HG02970 (cell line): Measurements from ENCODE around the gene GPR135.

Experiments used
- ATAC-seq: cut with Tn5 transposase; IDR thresholded peaks from one replicate; pipeline ENCODE4 v1.9.1; 2021; ENCODE audit warnings: mild to moderate bottlenecking, moderate library complexity, moderate number of reproducible peaks; ENCODE audit not compliant: unreplicated experiment, low FRiP score

The GPR135 gene, protein sequence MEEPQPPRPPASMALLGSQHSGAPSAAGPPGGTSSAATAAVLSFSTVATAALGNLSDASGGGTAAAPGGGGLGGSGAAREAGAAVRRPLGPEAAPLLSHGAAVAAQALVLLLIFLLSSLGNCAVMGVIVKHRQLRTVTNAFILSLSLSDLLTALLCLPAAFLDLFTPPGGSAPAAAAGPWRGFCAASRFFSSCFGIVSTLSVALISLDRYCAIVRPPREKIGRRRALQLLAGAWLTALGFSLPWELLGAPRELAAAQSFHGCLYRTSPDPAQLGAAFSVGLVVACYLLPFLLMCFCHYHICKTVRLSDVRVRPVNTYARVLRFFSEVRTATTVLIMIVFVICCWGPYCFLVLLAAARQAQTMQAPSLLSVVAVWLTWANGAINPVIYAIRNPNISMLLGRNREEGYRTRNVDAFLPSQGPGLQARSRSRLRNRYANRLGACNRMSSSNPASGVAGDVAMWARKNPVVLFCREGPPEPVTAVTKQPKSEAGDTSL

DNA sequence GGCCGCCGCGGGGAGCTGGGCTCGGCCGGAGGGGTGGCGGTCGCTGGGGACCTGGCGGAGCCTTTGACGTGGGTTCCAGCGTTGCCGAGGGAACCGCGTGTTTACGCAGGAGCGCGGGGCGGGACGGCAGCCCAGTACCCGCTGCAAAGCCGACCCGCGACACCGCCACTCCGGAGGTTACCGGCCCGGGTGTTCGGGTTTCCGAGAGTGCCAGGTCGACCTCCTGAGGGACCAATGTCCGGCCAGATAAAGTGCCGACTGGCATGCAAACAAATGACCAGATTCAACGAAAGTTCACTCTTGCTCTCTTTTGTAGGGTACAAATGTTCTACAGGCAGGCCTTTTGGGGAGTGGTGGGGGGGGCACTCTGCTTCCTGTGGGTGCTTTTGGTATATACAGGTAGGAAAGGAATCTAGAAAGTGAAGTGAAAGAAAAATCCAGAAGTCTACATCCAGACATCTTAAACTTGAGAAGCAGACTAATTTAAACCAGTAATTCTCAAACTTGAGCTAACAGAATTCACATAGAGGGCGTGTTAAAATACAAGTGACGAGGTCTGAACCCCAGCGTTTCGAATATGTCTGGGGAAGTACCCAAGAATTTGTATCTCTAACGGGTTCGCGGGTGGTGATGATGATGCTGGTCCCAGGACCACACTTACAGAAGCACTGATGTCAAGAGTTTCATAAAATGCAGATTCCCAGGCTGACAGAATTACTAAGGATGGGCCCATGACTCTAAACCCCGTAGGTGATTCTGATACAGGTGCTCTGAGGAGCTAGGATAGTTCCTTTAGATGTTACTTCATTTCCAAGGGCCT is at the start of gene GPR135:
Gene GPR135 (minus strand): TSS at position 65 of the 820 bp plus-strand sequence. CDS start 154 bp downstream, outside the sequence.
- ATAC-seq = no peak

DNA sequence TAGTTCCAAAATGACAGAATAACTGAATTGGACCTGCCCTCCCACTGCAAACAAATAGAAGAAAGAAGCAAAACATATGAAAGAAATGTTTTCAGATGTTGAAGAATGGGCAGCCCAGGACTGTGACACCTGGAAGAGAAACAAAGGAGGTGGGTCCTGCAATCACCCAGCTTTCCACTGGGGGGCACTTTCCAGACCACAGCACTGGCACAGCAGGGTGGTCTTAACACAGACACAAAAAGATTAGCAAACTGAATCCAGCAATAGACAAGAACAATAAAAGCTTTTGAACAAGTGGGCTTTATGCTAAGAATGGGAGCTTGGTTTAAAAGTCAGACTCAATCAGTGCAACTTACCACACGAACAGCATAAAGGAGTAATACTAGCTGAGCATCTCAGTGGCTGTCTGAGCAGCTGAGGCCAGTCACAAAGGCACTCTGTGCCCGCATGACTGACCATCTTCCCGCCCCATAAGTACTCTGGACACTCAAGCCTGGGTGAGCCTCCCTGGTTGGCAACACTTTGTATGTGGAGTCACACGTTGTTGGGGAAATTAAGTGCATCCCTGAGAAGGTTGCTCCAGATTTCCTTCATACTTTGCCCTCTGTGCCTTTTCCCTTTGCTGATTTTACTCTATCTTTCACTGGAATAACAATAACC is 46.9 kb upstream of the GPR135 start:
- ATAC-seq = no peak

DNA sequence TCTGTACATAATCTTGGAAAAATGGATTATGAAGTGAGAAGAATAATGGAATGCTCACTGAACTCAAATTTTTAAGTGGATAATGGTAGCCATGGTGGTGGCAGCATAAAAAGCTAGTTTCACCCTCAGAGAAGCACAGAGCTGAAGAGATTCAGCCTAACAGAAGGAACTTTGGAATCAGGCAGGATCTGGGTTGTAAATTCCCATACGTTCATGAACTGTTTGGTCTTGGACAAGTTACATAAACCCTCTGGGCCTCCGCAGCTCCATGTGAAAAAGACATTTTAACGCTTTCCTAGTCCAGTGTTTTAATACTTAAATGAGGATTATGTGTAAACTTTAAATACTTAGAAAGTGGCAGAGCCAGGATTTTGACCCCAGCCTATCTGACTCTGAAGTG is 45.8 kb upstream of the GPR135 start:
- ATAC-seq = no peak

DNA sequence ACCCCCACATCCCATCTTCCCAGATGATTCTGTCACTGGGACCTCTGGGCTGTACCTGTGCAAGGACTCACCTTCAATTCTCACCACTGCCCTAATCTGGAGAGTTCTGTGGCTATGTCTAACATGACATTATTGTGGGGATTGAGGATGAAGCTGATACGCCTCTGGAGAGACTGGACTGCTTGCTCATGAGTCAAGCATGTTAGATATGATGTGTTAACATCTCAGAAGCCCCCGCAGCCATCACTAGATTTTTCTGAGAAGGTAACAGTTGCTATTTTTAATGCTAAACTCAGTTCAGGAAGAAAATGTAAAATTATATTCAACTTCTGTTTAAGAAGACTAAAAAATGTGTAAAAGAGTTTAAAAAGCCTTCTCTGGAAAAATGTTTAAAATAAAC is 44.8 kb upstream of the GPR135 start:
- ATAC-seq = no peak

DNA sequence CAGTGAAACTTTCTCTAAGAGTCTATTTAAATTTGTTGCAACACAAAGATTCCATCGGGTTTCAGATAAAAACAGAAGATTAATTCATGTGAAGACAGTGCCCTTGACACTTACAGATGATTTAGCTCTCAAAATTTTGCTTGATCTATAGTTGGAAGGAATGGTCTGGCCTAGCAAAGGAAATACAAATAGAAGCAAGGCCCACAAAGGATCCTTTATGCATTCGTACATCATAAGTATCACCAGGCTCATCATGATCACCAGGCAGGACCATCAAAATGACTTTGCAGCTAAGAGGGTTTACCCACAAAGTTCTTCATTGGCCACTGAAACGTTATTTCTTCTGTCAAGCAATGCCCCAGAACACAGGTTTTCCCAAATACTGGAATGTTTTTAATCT is 43.9 kb upstream of the GPR135 start:
- ATAC-seq = no peak

DNA sequence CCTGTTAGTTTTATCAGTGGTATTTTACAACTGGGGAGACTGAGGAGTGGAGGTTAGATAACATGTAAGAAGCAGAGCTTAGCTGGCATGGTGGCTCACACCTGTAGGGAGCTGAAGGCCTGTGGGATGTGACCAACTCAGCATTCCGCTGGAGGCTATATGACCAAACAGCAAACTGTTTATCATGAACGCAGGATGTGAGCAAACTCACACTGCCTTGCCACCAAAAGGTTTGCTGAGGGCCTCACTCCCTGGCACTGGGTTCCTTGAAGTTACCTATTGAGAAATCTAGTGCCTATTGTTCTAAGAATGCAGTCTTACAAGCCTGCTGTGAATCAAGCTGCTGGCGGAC is 42.5 kb upstream of the GPR135 start:
- no peak for ATAC-seq

DNA sequence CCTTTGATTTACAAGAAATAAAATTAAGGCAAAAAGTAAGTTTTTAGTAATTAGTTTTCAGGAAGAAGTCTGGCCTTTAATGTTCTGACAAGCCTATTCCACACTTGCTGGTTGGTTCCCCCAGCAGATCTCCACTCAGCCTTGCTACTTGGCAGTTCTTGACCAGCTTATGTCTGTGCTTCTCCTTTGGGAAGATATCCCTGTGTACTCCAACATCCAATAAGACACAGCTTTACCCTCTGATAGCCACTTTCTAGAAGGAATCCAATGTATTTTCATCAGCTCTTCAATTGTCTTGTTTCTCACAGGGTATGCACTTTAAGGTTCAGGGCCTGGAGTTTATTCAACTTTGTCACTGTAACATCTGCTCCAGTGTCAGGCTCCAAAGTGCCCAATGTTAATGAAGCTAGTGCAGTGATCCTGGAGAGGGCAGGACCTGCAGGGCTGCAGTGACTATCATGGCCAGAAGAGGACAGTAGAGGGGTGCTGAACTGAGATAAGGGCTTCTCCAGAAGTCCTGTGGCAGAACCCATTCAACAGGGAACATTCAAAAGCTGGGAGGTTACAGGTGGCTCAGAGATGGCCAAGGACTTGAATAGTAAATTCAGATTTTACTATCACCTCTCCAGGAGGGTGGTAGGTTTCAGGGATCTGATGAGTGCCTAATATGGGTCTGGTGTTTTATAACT is 42.0 kb upstream of the GPR135 start:
- ATAC-seq = no peak

DNA sequence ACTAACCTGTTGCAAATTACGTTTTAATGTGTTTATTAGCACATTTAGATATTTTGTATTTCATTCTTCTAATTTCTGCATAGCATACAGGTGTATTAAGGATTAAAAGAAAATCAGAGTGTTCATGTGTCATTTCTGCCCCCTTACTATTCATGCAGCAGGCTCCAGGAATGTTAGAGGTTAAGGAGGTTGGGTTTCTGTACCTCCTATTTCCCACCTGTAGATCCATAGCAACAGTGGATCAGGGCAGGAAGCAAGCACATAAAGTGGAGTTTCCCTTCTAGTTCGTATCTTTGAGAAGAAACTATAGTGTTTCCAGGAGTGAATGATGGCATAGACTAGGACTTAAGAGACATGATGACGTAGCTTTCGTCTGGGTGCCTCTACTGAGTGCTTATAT is 38.1 kb upstream of the GPR135 start:
- ATAC-seq = no peak

DNA sequence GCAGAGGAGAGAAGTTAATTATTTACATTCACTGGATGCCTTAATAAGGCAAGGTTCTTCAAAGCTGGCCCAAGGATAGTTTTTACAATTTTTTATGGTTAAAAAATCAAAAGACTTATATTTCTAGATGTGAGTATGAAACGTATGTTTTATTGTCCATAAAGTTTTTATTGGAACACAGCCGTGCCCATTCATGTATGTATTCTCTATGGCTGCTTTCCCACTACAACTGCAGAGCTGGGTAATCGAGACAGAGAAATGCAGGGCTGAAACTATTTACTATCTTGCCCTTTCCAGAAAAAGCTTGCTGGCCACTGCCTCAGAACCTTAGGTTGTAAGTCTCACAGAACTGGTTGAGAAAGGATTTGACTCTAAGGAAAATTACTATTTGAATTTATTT is 35.6 kb upstream of the GPR135 start:
- no peak for ATAC-seq

DNA sequence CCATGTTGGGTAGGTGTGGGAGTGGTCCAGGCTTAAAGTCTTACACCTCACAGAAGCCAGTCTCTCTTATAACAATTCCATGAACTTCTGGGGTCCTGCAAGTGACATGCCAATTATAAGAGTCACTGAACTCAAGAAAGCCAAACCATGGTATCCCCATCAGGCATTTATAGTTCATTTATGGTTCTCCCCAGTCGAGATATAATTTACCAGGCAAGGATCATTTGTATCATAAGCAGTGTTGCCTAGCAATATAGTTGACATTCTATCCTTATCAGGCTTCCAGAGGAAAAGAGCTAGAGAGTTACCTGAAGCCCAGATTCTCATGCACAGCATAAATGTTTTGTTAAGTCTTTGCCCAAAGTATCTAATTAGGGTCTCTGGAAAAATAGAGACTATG is 27.2 kb upstream of the GPR135 start:
- ATAC-seq = no peak

DNA sequence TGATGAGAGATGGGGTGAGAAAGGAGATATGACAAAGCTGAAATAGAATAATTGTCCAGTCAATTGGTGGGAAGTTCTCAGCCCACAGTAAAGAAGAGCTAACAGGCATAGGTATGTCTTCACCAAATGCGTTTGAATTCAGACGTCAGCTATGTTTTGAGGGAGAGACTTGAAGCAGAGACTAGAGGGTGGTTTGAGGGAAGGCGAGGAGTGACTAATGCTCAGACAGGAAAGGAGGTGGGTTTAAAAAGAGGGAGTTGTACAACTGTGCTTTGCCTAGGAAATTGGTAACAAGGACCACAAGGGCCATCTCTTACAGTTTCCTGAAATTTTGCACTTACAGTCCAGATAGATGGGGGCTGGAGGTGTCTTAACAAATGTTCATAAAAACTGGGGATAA is 25.6 kb upstream of the GPR135 start:
- ATAC-seq = no peak

DNA sequence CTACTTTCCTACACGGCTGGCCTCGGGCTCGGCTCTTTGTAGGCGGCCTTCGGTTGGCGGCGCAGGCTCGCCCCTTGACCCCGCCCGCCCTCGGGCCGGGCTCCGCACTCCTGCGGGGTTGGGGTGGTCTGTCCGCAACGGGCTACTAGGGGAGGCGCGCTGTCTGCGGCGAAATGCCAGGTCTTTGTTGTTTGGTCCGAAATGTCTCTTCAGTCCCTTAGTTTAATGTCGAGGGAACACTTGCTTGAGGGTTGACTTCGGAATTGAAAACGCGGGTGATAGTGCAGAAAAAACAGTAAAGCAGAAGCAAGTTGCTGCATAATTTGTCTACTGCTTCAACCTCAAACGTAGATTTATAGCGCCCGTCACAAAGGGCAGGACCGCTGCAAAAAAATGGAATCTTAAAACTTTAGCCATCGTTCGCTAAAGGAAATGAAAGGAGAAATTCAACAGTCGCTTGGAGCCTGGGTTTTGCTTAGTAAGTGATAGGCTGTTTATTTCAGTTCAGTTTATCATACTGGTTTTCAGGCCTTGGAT is 19.5 kb upstream of the GPR135 start:
- peak; percentile 46 for ATAC-seq

DNA sequence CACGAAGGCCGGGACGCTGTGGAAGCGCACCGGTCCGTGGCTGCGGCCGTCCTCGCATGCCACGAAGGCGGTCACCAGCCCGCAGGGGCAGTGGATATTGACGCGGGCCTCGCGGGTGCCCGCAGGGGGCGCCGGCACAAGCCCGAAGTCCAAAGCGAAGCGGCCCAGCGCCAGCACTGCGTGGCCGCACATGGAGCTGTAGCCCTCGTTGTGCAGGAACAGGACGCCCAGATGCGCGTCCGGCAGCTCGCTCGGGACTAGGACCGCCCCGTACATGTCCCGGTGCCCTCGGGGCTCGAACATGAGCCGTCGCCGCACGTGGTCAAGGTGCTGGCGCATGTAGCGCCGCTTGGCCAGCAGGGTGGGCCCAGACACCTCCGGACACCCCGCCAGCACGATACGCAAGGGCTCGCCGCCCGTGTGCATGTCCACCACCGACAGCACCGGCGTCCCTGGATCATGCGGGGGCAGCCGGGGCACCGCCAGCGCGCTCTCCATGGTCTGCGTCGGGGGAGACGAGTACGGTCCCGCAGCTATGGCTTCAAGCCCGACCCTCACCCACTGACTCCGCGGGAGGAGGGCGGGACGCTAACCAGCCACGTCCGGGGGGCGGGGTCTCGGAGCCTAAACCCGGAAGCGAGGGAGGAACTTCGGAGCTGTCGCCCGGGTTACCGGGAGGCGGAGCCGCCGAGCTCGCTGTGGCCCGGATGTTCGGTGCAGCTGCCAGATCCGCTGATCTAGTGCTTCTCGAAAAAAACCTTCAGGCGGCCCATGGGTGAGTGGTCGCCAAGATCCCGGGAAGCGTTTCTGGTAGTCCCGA is 18.8 kb upstream of the GPR135 start, which contains the start of the genes JKAMP and L3HYPDH:
Gene JKAMP (plus strand): TSS at position 699 of the 820 bp plus-strand sequence. CDS start 73 bp downstream, at position 772.
Gene L3HYPDH (minus strand): TSS at position 590 of the 820 bp plus-strand sequence. CDS start 92 bp downstream, at position 498.
- ATAC-seq = peak; percentile 90

DNA sequence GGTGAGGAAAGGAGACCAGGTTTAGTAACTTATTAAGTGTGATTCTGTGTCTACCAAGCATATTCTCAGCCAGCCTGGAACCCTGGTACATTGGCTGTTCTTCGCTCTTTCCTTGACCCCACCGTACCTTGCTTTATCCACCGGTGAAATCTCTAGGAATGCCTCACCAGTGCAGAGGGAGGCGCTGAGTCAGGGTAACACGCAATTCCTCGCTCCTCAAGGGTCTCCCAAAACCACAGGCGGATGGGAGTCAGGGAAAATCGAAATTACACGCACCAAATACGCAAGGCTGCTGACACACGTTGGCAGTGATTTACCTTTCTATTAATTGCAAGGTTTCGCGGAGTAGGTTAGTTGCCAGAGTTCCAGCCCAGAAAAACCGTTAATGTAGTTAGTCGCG is 18.2 kb upstream of the GPR135 start:
- no peak for ATAC-seq

DNA sequence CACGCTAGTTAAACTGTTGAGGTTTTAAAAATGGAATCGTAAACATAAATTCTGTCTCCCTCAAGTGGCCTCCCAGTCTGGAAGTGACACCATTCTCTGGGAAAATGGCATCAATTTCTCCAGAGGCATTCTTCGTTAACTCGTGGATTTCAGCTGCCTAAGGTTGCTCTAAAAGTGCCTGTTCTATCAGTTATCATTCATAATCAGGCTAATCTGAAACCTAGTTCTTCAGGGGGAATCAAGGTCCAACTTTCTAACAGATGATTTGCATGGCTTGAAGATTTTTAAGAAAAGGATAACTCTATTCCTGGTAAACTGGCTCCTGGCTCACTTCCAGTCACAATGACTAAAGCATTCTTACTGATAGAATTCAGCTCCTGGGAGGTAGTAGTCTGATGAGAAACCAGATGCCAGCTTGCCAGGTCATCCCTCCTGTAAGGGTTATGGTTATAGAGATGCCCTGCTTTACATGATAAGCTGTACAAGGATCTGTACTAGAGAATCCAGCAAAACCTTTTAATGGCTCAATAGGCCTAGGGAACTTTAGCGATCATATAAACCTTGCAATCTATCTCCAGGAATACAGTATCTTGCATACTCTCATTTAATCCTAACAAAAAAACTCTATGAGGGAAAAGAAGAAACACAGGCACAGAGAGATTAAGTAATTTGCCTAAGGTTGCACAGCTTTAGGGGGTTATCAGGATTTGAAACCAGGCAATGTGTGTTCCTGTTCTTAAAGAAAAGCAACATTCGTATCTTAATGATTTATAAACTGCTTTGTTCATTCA is 17.6 kb upstream of the GPR135 start:
- no peak for ATAC-seq

DNA sequence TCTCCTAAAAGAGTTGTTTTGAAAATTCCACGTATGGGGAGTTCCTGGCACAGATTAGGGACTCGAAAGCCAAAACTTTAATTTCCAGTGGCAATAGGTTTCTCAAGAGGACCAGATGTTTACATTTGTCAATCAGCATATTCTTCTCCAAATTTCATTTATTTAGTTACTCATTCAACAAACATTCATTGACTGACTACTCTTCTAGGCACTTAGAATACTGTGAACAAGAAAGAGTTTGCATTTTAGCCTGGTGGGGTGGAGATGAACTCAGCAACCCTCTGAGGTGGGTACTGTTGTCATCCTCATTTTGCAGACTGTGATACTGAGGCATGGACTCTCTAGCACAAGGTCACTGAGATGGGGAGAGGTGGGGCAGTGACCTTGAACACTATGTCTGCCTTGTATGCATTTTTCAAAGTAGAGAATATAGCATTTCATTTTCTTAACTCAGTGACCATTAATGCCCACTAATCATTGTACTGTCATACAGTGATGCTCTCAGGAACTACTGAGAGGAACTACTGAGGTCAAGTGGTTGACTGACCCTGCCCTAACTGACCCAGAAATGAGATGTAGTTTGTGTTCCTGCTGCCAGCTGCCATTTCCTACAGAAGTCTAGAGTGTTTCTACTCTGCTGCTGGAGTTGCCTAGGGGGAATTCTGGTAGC is 16.8 kb upstream of the GPR135 start:
- ATAC-seq = no peak

DNA sequence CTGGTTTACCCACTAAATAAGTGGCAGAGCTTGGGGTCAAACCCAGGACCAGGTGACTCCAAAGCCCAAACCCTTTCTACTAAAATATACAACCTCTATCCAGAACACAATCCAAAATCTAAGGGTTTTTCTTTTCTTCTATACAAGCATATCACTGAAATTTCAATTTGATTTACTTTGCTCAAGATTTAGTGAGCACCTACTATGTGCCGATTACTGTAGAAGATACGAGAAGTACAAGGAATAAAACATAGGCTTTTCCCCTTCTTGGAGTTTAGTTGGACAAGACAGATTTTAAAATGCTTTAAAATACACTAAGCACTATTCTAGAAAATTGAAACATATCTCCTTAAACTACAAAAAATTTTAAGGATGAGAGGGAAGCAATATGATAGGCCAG is 16.2 kb upstream of the GPR135 start:
- ATAC-seq = no peak

DNA sequence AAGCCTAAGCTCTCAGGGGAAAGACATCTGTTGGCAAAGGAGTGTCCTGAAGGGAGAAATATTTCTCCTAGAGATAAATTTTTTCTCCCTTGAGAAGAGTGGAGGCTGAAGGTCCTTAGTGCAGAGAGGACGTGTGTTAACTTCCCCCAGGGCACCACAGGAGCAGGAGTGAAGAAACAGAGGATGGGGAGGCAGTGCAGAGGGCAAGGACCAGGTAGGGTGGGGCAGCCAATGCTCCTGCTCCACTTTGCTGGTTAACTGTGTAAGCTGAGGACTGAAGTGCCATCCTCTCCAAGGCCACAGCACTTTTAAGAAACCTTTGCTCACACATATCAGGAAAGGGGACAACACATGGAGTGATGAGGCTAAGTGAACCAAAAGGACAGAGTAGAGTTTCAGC is 15.0 kb upstream of the GPR135 start:
- ATAC-seq = no peak
